GM12878 (cell line): ENCODE data around the gene CNPPD1. TPM values are rescaled to one million over a fixed set of nuclear protein-coding genes. Genes with fewer than 3 reads are reported as not detected.

Source experiments
- EGR1 ChIP-seq, 2 experiments: IDR thresholded peaks; 1 replicate in 1 of 2; 2 replicates in 1 of 2; pipeline ENCODE4 v1.6.1; 2011 to 2012; ENCODE audit warnings: low read depth in 2 of 2, low read length in 2 of 2, borderline replicate concordance in 1 of 2, mild to moderate bottlenecking in 1 of 2, moderate library complexity in 1 of 2
- ESRRA ChIP-seq: IDR thresholded peaks from 2 replicates; pipeline ENCODE4 v1.6.1; 2012; ENCODE audit warnings: mild to moderate bottlenecking, low read length, improper control_type of control experiment
- GABPA ChIP-seq: IDR thresholded peaks from 2 replicates; pipeline ENCODE4 v1.6.1; 2014; ENCODE audit warnings: antibody characterized with exemption, low read depth, mild to moderate bottlenecking, inconsistent platforms
- GATAD2B ChIP-seq: fragments of 450-650 bp; conservative IDR thresholded peaks from 2 replicates; pipeline ENCODE4 v1.6.1; 2017; ENCODE audit warnings: low read depth, mild to moderate bottlenecking, moderate library complexity
- HCFC1 ChIP-seq: fragments of 150-350 bp; IDR thresholded peaks from 2 replicates; pipeline ENCODE4 v1.6.1; 2014; ENCODE audit warnings: low read length
- MEF2B ChIP-seq: fragments of 450-650 bp; IDR thresholded peaks from 2 replicates; pipeline ENCODE4 v1.6.1; 2018; ENCODE audit warnings: mild to moderate bottlenecking, moderate library complexity; ENCODE audit not compliant: partially characterized antibody, poor library complexity, severe bottlenecking
- MXI1 ChIP-seq: fragments of 150-350 bp; IDR thresholded peaks from 2 replicates; pipeline ENCODE4 v1.6.1; 2011; ENCODE audit warnings: low read depth, mild to moderate bottlenecking, inconsistent platforms, low read length, improper control_type of control experiment
- NBN ChIP-seq: fragments of 450-650 bp; IDR thresholded peaks from 2 replicates; pipeline ENCODE4 v1.6.1; 2016
- NFIC ChIP-seq: IDR thresholded peaks from 2 replicates; pipeline ENCODE4 v1.6.1; 2012; ENCODE audit warnings: low read depth, mild to moderate bottlenecking, inconsistent platforms, low read length, moderate library complexity
- PAX8 ChIP-seq: fragments of 450-650 bp; IDR thresholded peaks from 2 replicates; pipeline ENCODE4 v1.6.1; 2017; ENCODE audit warnings: mild to moderate bottlenecking, moderate library complexity
- SIN3A ChIP-seq: IDR thresholded peaks from 2 replicates; pipeline ENCODE4 v1.6.1; 2012; ENCODE audit warnings: low read depth, low read length, improper control_type of control experiment
- SPI1 ChIP-seq: IDR thresholded peaks from 2 replicates; pipeline ENCODE4 v1.6.1; 2011; ENCODE audit warnings: low read depth, mild to moderate bottlenecking, low read length, moderate library complexity, borderline replicate concordance; ENCODE audit not compliant: insufficient read depth
- SREBF2 ChIP-seq: IDR thresholded peaks from 2 replicates; pipeline ENCODE4 v1.6.1; 2012; ENCODE audit warnings: mild to moderate bottlenecking, low read length
- TAF1 ChIP-seq: IDR thresholded peaks from 2 replicates; pipeline ENCODE4 v1.6.1; 2011; ENCODE audit warnings: mild to moderate bottlenecking, low read depth, low read length, borderline replicate concordance
- ZNF24 ChIP-seq: fragments of 450-650 bp; IDR thresholded peaks from 2 replicates; pipeline ENCODE4 v1.6.1; 2017; ENCODE audit warnings: antibody characterized with exemption, mild to moderate bottlenecking
- polyA plus RNA-seq, 11 experiments: library from polyadenylated mRNA; depleted of rRNA in 4 of 11; unstranded in 6 of 11; stranded (reverse) in 5 of 11; fragments of >200 nt; fragmentation: Nextera tagmentation in 4 of 11; fragmentation: Illumina TruSeq in 1 of 11; extraction: Ambion mirVana in 4 of 11; extraction: Trizol in 1 of 11; gene quantifications; 1 replicate in 1 of 11; 2 replicates in 10 of 11; pipeline versions ENCODE4 v1.2.1 to v1.2.3, GENCODE V29; 2011 to 2016; ENCODE audit warnings: inconsistent platforms in 2 of 11, missing spikeins in 2 of 11, low read depth in 1 of 11
- total RNA-seq, 4 experiments: library from RNA; depleted of rRNA in 3 of 4; stranded (reverse); fragments of >200 nt in 3 of 4; fragmentation: Illumina TruSeq in 1 of 4; extraction: Trizol in 1 of 4; gene quantifications; 2 replicates each; pipeline versions ENCODE4 v1.2.1 to v1.2.3, GENCODE V29; 2013 to 2021
- TF ChIP-seq, protein P1 (sequence below): fragments of 450-650 bp; IDR thresholded peaks from 2 replicates; pipeline ENCODE4 v1.6.1; 2017; ENCODE audit warnings: antibody characterized with exemption, mild to moderate bottlenecking, moderate library complexity
- TF ChIP-seq, protein P2 (sequence below): fragments of 150-350 bp; IDR thresholded peaks from 2 replicates; pipeline ENCODE4 v1.6.1; 2016; ENCODE audit warnings: low read depth, low read length
- TF ChIP-seq, protein P3 (sequence below): fragments of 450-650 bp; formaldehyde crosslinking; IDR thresholded peaks from 2 replicates; pipeline ENCODE4 v1.5.0; 2022; ENCODE audit warnings: mild to moderate bottlenecking, missing genetic modification characterization

The CNPPD1 gene
- total and polyA plus RNA-seq, 10 of the 15 experiments (the other 5 are each of a cell fraction or from before 2014, with no cell fraction given): 12.2 to 86.6 (median 43.4) TPM

DNA sequence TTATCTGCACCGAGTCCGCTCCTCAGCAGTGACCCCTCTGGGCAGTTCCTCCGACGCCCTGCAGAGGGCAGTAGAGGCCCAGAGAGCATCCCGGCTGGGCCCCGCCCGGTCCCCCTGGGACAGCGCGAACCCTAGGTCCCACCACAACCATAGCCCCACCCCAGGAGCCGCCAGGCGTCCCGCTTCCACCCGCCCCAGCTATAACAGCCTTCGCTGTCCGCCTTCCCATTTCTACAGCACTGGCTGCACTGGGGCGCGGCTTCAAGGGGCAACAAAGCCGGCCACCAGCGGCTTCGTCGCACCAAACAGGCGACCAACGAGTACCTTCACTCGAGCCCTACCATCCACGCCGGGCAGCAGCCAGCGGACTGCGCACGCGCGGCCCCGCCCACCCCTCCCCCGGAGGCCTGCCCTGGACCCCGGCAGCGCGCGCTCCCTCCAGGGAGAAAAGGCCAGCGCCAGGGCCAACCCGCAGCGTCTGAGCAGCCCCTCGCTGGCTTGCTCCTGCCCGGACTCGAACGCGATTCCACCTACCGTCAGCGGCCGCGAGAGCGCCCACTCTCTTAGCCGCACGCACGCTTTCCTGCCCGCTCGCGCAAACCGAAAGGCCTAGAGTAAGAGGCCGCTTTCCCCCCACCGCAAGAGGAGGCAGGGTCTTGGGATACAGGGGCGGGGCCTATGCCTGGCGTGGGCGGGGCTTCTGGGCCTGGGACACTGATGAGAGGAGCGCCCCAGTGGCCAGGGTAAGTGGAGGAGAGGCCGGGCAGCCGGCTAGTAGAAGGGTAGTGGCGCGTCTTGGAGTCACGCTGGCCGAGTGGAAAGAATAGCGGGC, 16.3 kb downstream of the CNPPD1 start, which contains the start of gene NHEJ1 (continued):
- TF ChIP-seq, protein P1, sequence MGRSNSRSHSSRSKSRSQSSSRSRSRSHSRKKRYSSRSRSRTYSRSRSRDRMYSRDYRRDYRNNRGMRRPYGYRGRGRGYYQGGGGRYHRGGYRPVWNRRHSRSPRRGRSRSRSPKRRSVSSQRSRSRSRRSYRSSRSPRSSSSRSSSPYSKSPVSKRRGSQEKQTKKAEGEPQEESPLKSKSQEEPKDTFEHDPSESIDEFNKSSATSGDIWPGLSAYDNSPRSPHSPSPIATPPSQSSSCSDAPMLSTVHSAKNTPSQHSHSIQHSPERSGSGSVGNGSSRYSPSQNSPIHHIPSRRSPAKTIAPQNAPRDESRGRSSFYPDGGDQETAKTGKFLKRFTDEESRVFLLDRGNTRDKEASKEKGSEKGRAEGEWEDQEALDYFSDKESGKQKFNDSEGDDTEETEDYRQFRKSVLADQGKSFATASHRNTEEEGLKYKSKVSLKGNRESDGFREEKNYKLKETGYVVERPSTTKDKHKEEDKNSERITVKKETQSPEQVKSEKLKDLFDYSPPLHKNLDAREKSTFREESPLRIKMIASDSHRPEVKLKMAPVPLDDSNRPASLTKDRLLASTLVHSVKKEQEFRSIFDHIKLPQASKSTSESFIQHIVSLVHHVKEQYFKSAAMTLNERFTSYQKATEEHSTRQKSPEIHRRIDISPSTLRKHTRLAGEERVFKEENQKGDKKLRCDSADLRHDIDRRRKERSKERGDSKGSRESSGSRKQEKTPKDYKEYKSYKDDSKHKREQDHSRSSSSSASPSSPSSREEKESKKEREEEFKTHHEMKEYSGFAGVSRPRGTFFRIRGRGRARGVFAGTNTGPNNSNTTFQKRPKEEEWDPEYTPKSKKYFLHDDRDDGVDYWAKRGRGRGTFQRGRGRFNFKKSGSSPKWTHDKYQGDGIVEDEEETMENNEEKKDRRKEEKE: no peak
- TF ChIP-seq TAF1: 0 out of 2 replicates have a peak, but pooled peaks have one; percentile 18
- TF ChIP-seq SPI1: no peak
- TF ChIP-seq NBN: peak; percentile 84
- no peak for TF ChIP-seq MXI1
- TF ChIP-seq, protein P2, sequence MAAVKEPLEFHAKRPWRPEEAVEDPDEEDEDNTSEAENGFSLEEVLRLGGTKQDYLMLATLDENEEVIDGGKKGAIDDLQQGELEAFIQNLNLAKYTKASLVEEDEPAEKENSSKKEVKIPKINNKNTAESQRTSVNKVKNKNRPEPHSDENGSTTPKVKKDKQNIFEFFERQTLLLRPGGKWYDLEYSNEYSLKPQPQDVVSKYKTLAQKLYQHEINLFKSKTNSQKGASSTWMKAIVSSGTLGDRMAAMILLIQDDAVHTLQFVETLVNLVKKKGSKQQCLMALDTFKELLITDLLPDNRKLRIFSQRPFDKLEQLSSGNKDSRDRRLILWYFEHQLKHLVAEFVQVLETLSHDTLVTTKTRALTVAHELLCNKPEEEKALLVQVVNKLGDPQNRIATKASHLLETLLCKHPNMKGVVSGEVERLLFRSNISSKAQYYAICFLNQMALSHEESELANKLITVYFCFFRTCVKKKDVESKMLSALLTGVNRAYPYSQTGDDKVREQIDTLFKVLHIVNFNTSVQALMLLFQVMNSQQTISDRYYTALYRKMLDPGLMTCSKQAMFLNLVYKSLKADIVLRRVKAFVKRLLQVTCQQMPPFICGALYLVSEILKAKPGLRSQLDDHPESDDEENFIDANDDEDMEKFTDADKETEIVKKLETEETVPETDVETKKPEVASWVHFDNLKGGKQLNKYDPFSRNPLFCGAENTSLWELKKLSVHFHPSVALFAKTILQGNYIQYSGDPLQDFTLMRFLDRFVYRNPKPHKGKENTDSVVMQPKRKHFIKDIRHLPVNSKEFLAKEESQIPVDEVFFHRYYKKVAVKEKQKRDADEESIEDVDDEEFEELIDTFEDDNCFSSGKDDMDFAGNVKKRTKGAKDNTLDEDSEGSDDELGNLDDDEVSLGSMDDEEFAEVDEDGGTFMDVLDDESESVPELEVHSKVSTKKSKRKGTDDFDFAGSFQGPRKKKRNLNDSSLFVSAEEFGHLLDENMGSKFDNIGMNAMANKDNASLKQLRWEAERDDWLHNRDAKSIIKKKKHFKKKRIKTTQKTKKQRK: no peak
- no peak for TF ChIP-seq NFIC
- peak; percentile 47 for TF ChIP-seq HCFC1
- TF ChIP-seq MEF2B: peak; percentile 97
- no peak for TF ChIP-seq GATAD2B
- no peak for TF ChIP-seq PAX8
- no peak for TF ChIP-seq ZNF24
- TF ChIP-seq EGR1 (IDR thresholded peaks at IDR 0.05; ENCODE audit: borderline replicate concordance in 1 of 2, low read depth in 2 of 2, low read length in 2 of 2): peak in 1 of 2 experiments; percentile 72; a peak in 1 of 3 replicates
- peak; percentile 68; the same call in 1 of the 2 replicates for TF ChIP-seq SIN3A
- TF ChIP-seq SREBF2: no peak
- no peak for TF ChIP-seq GABPA
- TF ChIP-seq ESRRA: no peak
- TF ChIP-seq, protein P3, sequence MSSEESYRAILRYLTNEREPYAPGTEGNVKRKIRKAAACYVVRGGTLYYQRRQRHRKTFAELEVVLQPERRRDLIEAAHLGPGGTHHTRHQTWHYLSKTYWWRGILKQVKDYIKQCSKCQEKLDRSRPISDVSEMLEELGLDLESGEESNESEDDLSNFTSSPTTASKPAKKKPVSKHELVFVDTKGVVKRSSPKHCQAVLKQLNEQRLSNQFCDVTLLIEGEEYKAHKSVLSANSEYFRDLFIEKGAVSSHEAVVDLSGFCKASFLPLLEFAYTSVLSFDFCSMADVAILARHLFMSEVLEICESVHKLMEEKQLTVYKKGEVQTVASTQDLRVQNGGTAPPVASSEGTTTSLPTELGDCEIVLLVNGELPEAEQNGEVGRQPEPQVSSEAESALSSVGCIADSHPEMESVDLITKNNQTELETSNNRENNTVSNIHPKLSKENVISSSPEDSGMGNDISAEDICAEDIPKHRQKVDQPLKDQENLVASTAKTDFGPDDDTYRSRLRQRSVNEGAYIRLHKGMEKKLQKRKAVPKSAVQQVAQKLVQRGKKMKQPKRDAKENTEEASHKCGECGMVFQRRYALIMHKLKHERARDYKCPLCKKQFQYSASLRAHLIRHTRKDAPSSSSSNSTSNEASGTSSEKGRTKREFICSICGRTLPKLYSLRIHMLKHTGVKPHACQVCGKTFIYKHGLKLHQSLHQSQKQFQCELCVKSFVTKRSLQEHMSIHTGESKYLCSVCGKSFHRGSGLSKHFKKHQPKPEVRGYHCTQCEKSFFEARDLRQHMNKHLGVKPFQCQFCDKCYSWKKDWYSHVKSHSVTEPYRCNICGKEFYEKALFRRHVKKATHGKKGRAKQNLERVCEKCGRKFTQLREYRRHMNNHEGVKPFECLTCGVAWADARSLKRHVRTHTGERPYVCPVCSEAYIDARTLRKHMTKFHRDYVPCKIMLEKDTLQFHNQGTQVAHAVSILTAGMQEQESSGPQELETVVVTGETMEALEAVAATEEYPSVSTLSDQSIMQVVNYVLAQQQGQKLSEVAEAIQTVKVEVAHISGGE (CRISPR knock-in tag): no peak
